Activated T-cell treated with anti-CD3 and anti-CD28 coated beads for 48 hours (primary cell): ENCODE results near the gene POU2AF2.
"Not testable (repeated sequence)": the region's sequence is repeated elsewhere in the genome, so short reads cannot be mapped to it uniquely, and the experiment has no call there.

Experiments used
- DNase-seq: peaks from one replicate; pipeline ENCODE4 v3.0.0-alpha.2; 2020; ENCODE audit warnings: low read depth

The POU2AF2 gene, protein sequence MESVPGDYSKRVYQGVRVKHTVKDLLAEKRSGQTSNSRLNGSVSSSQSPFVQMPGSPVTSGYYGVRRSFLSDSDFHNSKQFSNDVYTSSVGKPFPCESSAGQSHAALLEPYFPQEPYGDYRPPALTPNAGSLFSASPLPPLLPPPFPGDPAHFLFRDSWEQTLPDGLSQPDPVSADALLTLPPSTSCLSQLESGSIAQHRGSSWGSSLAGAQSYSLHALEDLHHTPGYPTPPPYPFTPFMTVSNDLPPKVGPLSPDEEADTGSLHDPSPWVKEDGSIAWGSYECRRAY

DNA sequence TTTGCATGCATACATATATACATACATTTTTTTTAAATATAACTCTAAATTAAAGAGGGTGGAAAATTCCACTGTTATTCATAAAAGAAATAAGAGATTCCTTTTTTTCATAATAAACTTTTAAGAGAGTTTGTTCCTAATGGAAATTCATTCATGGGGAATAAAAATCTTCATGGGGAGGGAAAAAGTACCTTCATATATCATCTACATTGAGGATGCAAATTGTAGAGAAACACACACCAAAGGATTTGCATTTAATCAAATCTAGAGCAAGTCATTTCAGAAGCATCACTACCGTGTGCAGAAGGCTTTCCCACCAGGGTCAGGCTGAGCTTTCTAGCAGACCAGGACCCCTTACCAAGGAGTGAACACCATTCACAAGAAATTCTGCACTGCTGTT lies at the start of gene POU2AF2:
Gene POU2AF2 (plus strand): TSS at position 301 of the 400 bp plus-strand sequence. CDS start 129 bp downstream, outside the sequence.
- no peak for DNase-seq

DNA sequence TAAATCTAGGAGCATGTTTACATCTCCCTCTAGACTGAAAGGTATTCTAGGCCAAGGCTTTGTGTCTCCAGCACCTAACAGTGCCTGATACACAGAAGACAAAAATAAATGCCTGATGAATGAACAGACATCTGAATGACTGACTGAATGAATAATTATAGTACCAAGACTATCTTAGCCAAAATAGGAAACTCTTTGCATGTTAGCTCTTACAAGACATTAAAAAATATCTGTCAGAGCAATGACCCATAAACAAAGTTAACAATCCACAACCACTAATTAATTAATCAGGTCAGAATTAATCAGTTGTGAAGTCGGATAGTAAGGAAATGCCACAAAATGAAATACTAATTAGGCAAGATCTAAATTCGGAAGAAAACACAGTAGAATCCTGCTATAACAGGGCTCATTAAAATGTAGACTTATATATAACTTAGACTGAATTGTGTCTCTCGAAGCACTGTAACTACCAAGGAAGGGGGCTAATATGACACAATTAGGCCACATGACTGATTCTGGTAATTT lies 45.5 kb upstream of the POU2AF2 start:
- no peak for DNase-seq

DNA sequence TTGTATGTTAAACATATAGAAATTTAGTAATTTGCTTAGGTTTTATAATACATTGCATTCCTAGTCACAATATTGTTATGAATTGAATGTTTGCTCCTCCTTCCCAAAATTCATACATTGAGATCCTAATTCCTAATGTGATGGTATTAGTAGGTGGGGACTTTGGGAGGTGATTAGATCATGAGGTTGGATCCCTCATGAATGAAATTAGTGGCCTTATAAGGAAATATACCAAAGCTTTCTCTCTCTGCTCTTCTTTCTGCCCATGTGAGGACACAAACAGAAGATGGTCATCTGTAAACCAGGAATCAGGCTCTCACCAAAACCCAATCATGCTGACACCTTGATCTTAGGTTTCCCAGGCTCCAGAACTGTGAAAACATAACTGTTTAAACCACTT lies 41.3 kb upstream of the POU2AF2 start:
- no peak for DNase-seq

DNA sequence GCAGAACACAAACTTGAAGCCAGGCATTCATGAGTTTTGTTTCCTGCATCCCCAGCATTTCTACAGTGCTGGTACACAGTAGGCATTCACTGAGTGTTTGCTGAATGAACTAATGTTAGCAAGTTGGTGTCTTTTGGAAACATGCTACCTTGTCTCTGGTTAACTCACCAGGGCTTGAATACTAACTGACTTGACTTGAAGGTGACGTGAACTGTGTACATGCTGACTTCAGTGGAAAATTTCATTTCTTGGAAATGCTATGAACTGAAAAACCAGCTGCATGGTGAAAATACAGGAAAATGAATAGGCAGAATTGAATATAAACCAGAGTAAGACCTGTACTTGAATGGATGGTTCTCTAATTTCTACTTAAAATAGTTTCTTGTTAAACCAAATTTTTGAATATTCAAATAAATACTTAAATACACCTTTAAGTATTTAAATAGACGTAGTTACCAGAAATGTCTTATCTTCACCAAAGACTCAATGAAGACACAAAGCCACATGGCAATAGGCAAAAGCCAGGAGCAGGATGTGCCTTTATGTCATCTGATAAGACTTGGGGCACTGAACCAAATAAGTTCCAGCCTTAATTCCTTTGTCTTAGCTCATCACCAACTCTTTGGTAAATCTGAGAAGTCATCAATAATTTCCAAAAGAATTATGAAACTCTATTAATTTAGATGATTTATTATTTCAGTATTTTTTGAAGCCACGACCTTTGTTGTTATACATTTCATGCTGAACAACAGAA lies 39.7 kb upstream of the POU2AF2 start:
- no peak for DNase-seq

DNA sequence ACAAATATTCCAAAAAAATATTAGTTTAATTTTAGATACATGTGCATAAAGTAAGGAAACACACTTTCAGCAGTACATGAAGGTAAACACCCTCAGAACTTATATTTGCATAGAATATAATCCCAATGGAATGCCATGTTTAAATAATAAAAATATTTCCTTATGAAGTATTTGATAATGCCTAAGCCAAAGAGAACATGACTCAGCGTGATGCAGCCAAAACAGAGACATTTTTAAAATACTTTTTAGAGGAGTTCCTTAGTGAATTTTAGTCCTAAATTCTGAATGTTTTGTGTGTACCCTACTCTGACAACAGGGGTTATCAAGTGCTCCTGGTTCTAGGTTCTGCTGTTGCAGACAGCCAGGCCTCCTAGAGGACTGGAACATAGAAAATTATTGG lies 39.1 kb upstream of the POU2AF2 start:
- no peak for DNase-seq

DNA sequence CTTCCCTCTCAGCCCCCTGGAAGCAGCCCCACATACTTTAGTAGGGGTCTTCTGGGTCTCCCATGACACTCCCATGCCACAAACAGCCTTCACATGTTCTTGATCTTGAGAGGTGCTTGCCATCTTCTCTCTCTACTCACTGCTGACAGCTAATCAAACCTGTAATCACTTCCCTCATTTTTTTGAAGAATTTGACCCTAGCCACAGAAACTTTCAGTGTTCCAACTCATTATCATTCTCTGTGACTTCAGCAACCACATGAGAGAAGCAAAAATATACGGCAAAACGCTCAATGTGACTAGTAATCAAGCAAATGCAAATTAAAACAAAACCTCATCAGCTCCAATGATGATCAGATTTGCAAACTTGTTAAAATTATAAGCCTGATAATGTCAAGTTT lies 38.3 kb upstream of the POU2AF2 start:
- DNase-seq: no peak

DNA sequence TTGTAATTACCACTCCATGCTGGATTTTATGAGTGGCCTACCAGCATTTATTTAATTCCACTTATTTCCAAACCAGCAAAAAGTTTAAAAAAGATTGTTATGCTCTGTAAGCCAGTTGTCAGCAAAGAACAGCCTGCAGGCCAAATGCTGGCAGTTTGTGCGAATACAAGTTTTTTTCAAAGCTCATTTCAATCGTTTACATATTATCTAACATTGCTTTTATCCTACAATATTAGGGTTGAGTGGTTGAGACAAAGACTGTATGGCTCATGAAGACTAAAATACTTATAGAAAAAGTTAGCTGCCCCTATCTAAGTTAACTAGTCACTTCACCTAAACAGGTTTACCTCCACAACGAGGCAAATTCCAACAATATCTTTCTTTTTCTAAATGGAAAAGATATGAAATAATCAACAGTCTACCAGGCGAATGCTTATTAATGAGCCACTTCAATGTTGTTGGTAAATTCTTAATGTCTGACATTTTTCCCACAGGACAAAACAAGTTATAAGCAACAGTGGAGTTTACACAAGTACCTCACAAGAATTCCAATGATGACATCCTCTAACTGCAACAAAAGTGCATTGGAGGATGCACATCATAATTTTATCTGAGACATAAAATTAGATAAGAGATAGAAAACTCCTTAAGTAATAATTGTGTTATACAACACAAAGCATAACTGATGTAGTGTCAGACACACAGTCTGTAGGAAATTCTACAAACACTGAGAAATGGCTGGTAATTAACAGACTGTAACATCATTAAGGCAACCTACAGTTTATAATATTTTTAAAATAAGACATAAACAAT lies 35.8 kb upstream of the POU2AF2 start:
- DNase-seq: no peak

DNA sequence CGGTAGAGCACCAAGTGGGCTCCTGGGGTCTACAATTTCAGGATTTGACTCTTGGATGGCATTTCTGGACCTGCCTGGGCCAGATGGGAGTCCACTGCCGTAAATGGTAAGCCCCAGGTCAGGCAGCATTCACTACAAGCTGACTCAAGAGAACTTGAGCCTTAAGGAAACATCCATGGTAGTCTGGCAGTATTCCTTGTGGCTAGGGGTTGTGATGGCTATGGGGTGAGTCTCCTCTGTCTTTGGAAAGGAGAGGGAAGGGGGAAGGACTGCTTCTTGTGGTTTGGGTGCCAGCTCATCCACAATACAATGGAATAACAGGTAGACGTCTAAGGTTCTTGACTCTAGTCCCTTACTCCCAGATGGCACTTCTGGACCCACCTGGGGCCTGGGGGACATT lies 32.3 kb upstream of the POU2AF2 start:
- DNase-seq: no peak

DNA sequence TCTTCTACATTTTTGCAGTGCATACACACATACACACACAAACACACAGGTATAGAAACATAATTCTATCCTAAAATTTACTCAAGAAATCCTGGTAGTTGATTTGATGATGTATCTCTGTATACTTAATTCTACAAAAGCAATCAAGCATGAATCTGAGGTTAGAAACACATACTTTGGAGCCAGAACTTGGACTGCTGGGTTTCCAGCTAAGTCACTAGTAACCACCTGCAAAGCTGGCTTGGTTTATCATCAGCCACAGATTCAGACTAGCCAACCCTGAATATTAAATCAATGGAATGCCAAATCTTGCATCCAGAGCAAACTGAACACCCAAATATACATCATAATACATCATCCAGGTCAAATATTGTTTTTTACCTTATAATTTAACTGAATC lies 24.8 kb upstream of the POU2AF2 start:
- DNase-seq: no peak

DNA sequence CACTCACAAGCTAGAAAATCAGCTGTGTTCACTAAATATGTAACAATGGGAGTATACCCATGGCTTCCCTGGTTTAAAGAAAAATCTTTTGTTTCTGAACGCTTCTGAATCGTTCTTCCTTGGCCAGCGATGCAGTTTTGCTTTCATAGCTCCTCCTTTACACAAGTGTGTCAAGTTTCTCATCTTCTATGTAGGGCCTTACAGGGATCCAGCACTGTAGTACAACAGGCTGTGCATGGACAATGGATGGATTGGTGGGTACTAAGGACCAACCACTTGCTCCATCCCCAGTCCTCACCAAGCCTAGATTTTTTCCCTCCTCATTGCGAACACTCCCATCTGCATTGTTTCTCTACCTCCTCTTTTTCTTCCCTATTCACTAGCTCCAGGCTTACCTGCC lies 24.3 kb upstream of the POU2AF2 start:
- DNase-seq: no peak

DNA sequence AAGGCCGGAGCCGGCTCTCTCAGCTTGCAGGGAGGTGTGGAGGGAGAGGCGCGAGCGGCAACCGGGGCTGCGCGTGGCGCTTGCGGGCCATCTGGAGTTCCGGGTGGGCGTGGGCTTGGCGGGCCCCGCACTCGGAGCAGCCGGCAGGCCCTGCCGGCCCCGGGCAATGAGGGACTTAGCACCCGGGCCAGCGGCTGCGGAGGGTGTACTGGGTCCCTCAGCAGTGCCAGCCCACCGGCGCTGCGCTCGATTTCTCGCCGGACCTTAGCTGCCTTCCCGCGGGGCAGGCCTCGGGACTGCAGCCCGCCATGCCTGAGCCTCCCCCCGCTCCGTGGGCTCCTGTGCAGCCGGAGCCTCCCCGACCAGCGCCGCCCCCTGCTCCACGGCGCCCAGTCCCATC lies 23.6 kb upstream of the POU2AF2 start:
- DNase-seq: not testable (repeated sequence)

DNA sequence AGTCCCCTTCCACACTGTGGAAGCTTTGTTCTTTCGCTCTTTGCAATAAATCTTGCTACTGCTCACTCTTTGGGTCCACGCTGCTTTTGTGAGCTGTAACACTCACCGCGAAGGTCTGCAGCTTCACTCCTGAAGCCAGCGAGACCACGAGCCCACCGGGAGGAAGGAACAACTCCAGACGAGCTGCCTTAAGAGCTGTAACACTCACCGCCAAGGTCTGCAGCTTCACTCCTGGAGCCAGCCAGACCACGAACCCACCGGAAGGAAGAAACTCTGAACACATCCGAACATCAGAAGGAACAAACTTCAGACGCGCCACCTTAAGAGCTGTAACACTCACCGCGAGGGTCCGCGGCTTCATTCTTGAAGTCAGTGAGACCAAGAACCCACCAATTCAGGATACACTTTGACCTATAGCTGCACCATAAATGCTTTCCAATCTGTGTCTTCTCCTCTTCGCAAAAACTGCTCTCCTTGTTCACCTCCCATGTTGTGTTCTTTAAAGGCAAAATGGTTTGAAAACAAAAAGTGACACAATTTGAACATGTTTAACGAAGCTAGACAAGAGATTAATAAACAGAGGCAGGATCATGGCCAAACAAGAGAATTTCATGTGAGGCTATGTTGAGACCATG lies 22.6 kb upstream of the POU2AF2 start:
- not testable (repeated sequence) for DNase-seq

DNA sequence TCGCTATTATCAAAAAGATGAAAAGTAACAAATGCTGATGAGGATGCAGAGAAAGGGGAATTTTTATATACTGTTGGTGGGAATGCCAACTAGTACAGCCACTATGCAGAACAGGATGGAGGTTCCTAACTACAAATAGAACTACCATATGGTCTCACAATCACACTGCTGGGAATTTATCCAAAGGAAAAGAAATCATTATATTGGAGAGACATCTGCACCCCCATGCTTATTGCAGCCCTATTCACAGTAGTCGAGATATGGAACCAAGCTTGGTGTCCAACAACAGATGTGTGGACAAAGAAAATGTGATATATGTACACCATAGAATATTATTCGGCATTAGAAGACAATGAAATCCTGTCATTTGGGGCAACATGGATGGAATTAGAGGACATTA lies 19.6 kb upstream of the POU2AF2 start:
- no peak for DNase-seq

DNA sequence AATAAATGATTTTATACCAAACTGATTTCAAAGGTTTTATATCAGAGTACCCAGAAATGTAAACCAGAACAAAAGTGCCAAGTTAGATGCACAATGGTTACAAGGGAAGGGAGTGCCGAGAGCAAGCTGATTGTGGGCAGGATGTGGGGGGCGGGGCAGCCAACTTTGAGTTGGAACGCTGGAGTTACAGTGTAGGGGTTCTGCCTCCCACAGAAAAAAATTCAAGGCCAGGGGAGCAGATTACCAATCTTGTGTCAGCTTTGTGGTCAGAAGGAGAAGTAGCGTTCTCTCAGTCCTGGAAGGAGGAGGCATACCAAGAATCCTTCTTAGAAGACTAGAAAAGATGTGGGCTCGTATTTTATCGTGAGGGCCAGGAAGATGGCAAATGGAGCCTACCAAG lies 15.9 kb upstream of the POU2AF2 start:
- no peak for DNase-seq

DNA sequence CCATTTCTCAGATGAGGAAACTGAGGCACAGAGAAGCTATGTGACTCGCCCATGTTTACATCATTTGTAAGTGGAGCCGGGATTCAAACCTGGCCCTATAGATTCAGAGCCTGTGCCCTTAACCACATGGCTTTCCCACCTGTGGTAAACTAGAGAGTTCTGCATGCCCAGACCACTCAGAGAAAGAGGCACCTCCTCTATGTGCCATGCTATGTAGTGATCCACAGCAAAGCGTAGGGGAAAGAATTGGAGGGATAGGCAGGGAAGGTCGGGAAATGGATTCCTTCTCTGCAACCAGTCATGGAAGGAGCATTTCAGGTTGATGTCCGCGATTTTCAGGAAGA lies 15.4 kb upstream of the POU2AF2 start:
- no peak for DNase-seq

DNA sequence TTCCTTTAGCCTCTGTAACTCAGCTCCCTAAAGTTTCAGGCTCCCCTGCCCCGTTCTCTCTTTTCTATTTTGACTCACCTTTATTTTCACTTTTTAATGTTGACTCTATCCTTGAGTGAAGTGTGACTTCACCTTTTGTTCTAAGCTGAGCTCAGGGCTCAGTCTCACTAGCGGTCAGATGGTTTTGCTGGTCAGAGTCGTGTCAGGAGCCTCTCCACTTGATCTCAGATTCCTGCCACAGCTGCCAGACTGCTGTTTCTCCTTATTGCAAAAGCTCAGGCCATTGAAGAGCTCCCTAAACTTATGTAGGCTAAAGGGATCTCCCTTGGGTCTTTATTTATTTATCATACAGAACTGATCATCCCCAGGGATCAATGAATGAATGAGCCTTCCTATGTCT lies 13.7 kb upstream of the POU2AF2 start:
- no peak for DNase-seq

DNA sequence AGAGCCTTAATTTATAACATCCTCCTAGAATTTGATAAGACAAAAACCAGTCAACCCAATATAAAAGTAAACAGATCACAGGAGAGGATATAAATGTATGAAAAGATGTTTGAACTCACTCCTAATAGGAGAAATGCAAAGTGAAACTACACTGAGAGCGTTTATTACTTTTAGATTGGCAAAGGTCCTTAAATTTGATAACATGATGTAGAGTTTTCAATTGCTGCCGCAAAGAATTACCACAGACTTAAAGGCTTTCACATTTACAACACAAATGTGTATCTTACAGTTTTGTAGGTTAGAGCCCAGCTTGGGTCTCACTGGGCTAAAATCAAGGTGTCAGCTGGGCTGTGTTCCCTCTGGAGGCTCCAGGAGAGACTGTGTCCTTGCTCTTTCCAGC lies 9.1 kb upstream of the POU2AF2 start:
- DNase-seq: no peak

DNA sequence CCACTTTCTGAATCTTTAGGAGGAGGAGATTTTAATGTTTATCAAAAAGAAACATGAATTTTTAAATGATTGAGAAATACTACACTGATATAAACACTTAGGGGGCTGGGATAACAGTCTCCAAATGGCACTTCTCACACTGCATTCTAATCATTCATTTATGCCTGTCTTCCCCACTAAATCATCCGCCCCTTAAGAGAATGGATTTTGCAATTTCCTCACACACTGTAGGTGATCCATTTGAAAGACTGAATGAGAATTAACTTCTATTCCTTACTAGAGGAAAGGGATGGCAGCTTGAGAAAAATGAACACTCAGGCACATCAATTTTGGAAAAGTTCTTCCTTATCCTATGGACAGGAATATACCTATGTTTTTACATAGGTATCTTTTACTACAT lies 7.6 kb upstream of the POU2AF2 start:
- no peak for DNase-seq

DNA sequence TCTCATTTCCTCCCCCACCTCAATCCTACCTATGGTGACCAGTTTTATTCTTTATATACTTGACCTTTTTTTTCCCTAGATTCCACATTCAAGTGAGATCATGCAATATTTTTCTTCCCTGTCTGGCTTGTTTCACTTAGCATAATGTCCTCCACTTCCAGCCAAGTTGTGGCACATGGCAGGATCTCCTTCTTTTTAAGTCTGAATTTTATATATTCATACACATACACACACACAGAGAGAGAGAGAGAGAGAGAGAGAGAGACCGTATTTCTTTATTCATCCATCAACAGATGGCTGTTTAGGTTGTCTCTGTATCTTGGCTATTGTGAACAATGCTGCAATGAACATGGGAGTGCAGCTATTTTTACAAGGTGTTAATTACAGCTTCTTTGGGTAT lies 1.4 kb downstream of the POU2AF2 start:
- no peak for DNase-seq

DNA sequence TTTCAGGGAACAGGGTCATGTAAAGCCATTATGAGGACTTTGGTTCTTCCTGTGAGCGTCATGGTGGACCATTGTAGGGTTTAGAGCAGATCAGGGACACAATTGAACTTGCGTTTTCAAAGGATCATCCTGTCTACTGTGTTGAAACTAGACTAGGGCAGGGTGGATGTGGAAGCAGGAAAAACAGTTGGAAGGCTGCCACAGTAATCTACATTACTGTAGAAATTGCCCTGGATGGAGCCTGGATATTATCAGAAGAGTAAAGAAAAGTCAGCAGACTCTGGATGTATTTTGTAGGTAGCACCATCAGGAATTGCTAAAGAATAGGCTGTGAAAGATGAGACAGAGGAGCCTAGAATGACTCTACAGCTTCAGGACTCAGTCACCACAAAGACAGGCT lies 5.4 kb downstream of the POU2AF2 start:
- no peak for DNase-seq

DNA sequence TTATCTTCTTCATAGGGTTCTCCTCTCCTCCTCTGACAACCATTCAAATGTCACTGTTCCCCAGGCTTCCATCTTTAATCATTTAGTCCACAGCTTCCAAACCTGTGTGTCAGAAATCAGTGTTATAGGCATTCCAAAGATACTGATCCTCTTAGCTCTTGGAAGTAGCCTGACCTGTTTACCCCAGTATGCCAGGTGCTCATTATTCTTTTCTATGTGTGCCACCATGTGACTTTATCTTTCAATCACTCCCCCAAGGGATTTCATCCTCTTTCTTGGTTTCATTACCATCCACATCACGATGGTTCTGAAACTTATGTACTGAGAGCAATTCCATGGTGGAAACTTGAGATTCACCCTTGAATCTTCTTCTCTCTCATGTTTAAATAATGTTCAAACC lies 7.6 kb downstream of the POU2AF2 start:
- no peak for DNase-seq

DNA sequence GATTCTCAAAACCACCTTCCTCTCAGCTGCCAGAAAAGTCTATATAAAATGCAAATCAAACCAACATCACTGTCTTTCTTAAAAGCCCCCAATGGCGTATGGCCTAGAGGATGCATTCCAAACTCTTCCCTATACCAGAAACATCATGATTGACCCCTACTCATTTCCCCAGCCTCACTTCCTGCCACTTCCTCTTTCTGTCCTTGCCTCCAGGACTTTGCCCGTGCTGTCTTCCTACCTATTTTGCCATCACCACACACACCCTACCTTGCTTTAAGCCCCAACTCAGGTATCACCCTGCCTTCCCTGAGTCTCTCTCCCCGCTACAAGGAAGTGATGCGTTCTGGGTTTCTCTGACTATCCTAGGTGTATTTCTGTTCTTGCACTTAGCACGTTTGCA lies 8.1 kb downstream of the POU2AF2 start:
- no peak for DNase-seq
